ENCODE measurements around the gene PDGFRB.

PDGFRB gene

DNA sequence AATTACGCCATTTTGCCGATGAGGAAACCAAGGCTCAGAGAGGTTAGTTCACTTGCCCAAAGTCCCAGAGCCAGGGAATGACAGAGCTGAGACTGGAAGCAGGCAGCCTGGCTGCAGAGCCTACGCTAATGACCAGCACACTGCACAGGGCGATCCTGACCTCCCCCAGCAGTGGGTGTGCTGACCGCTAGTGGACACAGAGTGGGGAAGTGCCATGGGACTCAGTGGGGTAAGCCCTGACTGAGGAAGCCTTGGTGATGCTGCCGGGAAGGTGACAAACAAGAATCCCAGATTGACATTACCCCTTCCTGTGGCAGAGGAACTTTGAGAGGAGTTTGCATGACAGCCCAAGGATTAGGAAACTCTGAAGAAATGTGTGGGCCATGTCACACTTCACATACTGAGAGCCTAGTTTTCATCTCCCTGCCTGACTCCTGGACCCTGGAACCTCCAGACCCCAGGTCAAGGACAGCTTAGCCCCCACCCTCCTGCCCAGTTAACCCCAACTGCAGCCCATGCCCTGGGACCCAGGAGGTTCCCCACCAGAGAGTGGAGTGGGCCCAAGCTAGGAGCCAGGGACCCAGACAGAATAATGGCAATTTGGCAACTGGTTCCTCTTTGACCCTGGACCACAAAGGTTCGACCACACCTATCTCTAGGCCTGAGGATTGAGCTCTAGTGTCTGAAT lies 49.6 kb downstream of the PDGFRB start:
- Histone ChIP-seq H3K9me2 (replicated peaks; ENCODE audit: control insufficient read depth, low read length) (no peaks in the 10 kb centered on the region), H3F3A (ENCODE audit: control insufficient read depth, insufficient read depth) (no peaks in the 10 kb centered on the region), H4K20me1 (ENCODE audit: control insufficient read depth, insufficient read depth, low read depth, low read length) (no peaks in the 10 kb centered on the region), H3K4me1 (ENCODE audit: control insufficient read depth, low read length) (no peaks in the 10 kb centered on the region), H3K36me3 (ENCODE audit: control insufficient read depth, low read length) (no peaks in the 10 kb centered on the region), H3K4me3 (ENCODE audit: low read length) (no peak overlapping the region), H3K4me2 (ENCODE audit: low read length) (no peak overlapping the region), H3K9me3 (ENCODE audit: control insufficient read depth, insufficient read depth, low read length) (no peaks in the 10 kb centered on the region), H3K27ac (ENCODE audit: low read depth, low read length) (no peak overlapping the region), H3K79me2 (ENCODE audit: control insufficient read depth, low read length) (no peaks in the 10 kb centered on the region), H3K27me3 (ENCODE audit: control insufficient read depth, low read length) (peaks cover 3% of the 10 kb centered on the region; the same call in 1 of the 2 replicates)
- no peak for TF ChIP-seq EZH2phosphoT487 (IDR thresholded peaks at IDR 0.05; ENCODE audit: borderline replicate concordance, low read length)
- TF ChIP-seq, protein P1, sequence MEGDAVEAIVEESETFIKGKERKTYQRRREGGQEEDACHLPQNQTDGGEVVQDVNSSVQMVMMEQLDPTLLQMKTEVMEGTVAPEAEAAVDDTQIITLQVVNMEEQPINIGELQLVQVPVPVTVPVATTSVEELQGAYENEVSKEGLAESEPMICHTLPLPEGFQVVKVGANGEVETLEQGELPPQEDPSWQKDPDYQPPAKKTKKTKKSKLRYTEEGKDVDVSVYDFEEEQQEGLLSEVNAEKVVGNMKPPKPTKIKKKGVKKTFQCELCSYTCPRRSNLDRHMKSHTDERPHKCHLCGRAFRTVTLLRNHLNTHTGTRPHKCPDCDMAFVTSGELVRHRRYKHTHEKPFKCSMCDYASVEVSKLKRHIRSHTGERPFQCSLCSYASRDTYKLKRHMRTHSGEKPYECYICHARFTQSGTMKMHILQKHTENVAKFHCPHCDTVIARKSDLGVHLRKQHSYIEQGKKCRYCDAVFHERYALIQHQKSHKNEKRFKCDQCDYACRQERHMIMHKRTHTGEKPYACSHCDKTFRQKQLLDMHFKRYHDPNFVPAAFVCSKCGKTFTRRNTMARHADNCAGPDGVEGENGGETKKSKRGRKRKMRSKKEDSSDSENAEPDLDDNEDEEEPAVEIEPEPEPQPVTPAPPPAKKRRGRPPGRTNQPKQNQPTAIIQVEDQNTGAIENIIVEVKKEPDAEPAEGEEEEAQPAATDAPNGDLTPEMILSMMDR (IDR thresholded peaks at IDR 0.05; ENCODE audit: low read depth, low read length, poor library complexity, severe bottlenecking) = no peak

DNA sequence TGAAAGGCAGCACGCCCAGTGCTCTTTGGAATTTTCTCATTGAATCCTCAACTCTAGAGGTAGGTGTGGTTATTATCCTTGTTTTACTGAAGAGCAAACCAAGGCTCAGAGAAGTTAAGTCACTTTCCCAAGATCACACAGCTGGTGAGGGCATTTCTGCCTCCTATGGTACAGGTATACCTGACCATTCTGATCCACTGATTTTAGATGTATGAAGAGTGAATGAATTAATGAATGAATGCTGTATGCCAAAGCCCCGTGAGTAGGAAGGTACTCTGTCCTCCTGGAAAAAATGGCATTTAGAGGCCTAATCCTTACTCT lies 51.1 kb downstream of the PDGFRB start:
- Histone ChIP-seq H4K20me1 (ENCODE audit: control insufficient read depth, insufficient read depth, low read depth, low read length) (no peaks in the 10 kb centered on the region), H3F3A (ENCODE audit: control insufficient read depth, insufficient read depth) (no peaks in the 10 kb centered on the region), H3K9me3 (ENCODE audit: control insufficient read depth, insufficient read depth, low read length) (no peaks in the 10 kb centered on the region), H3K27ac (ENCODE audit: low read depth, low read length) (no peak overlapping the region), H3K36me3 (ENCODE audit: control insufficient read depth, low read length) (no peaks in the 10 kb centered on the region), H3K4me1 (ENCODE audit: control insufficient read depth, low read length) (no peaks in the 10 kb centered on the region), H3K27me3 (ENCODE audit: control insufficient read depth, low read length) (no peaks in the 10 kb centered on the region), H3K9me2 (replicated peaks; ENCODE audit: control insufficient read depth, low read length) (no peaks in the 10 kb centered on the region), H3K79me2 (ENCODE audit: control insufficient read depth, low read length) (no peaks in the 10 kb centered on the region), H3K4me3 (ENCODE audit: low read length) (no peak overlapping the region), H3K4me2 (ENCODE audit: low read length) (no peak overlapping the region)
- no peak for TF ChIP-seq EZH2phosphoT487 (IDR thresholded peaks at IDR 0.05; ENCODE audit: borderline replicate concordance, low read length)
- TF ChIP-seq, protein P1 (IDR thresholded peaks at IDR 0.05; ENCODE audit: low read depth, low read length, poor library complexity, severe bottlenecking) = no peak

DNA sequence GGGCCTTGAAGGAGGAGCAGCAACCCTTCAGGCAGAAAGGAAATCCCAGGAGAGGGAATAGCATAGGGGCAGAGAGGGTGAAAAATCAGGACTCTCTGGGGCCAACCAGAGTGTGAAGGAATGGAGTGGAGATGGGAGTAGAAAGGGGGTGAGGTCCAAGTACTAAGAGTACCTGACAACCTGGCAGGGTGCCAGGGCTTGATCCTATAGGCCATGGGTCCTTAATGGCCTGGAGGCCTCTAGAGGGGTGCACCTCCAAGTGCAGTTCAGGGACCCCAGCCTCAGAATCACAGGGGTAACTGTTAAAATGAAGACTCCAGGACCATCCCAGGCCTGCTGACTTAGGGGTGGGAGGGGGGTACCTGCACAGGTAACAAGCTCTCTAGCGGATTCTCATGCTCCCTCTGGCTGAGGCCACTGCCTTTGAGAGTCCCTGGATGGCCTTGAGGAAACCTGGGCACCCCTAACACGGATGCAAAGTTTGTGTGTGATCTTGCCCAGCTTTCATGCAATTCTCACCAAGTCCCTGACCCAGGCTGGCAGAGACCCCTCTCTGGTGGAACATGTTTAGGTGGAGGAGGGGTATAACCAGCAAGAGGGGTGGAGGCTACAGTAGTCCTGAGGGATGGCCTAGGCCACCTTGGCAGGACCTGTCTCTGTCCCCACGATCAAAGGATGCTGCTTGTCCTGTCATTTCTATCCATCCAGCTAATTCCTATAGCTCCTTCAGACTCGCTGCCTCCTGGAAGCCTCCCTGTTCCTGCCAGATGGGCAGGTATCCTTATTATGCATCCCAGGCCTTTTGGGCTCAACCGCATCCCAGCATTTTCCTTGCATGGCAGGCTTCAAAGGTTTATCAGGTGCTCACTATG lies 51.7 kb downstream of the PDGFRB start:
- Histone ChIP-seq H3K9me2 (replicated peaks; ENCODE audit: control insufficient read depth, low read length) (no peaks in the 10 kb centered on the region), H3K9me3 (ENCODE audit: control insufficient read depth, insufficient read depth, low read length) (no peaks in the 10 kb centered on the region), H3K36me3 (ENCODE audit: control insufficient read depth, low read length) (no peaks in the 10 kb centered on the region), H4K20me1 (ENCODE audit: control insufficient read depth, insufficient read depth, low read depth, low read length) (no peaks in the 10 kb centered on the region), H3K79me2 (ENCODE audit: control insufficient read depth, low read length) (no peaks in the 10 kb centered on the region), H3K27ac (ENCODE audit: low read depth, low read length) (no peak overlapping the region), H3K4me1 (ENCODE audit: control insufficient read depth, low read length) (no peaks in the 10 kb centered on the region), H3K4me3 (ENCODE audit: low read length) (no peak overlapping the region), H3F3A (ENCODE audit: control insufficient read depth, insufficient read depth) (no peaks in the 10 kb centered on the region), H3K27me3 (ENCODE audit: control insufficient read depth, low read length) (no peaks in the 10 kb centered on the region), H3K4me2 (ENCODE audit: low read length) (no peak overlapping the region)
- TF ChIP-seq, protein P1 (IDR thresholded peaks at IDR 0.05; ENCODE audit: low read depth, low read length, poor library complexity, severe bottlenecking) = no peak
- TF ChIP-seq EZH2phosphoT487 (IDR thresholded peaks at IDR 0.05; ENCODE audit: borderline replicate concordance, low read length) = no peak
